ENCODE measurements around the gene PRR5.

DNA sequence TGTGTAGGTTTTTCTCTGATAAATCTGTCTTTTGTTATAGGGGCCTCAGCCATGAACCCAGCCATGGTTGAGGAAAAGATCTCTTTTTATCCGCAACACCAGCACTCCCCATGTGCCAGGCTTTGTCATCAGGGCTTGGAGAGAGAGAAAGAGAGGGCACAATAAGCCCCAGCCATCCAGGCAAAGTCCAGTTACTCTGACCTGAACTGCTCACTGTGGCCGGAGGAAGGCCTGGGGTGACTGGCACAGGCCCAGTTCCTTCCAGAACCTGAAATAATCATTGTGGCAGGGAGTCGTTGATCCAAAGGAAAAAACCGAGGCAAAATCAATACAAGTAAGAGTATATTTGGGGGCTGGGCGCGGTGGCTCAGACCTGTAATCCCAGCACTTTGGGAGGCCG, 46.5 kb downstream of the PRR5 start:
- no peak for TF ChIP-seq EZH2phosphoT487 (IDR thresholded peaks at IDR 0.05; ENCODE audit: low read depth)
- TF ChIP-seq, protein P1, sequence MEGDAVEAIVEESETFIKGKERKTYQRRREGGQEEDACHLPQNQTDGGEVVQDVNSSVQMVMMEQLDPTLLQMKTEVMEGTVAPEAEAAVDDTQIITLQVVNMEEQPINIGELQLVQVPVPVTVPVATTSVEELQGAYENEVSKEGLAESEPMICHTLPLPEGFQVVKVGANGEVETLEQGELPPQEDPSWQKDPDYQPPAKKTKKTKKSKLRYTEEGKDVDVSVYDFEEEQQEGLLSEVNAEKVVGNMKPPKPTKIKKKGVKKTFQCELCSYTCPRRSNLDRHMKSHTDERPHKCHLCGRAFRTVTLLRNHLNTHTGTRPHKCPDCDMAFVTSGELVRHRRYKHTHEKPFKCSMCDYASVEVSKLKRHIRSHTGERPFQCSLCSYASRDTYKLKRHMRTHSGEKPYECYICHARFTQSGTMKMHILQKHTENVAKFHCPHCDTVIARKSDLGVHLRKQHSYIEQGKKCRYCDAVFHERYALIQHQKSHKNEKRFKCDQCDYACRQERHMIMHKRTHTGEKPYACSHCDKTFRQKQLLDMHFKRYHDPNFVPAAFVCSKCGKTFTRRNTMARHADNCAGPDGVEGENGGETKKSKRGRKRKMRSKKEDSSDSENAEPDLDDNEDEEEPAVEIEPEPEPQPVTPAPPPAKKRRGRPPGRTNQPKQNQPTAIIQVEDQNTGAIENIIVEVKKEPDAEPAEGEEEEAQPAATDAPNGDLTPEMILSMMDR (IDR thresholded peaks at IDR 0.05; ENCODE audit: low read depth, low read length) = no peak

Measured in OCI-LY3 (cell line).